ENCODE results near the gene EFNA5. TPM values are rescaled to one million over a fixed set of nuclear protein-coding genes. Genes with fewer than 3 reads are reported as not detected.

Gene EFNA5
- total and polyA plus RNA-seq, 2 experiments from 2014 or later, result 7.5 to 10.1 TPM

- H3K27ac Mint-ChIP-seq, result no peak overlapping the region; the same call in 1 of the 2 replicates
- no peak for ATAC-seq
- peaks cover 77% of the 10 kb centered on the region for H3K4me1 Mint-ChIP-seq
- peaks cover 29% of the 10 kb centered on the region for H3K79me2 ChIP-seq (replicated peaks; ENCODE audit: insufficient read depth)
- TF ChIP-seq STAT1 (IDR thresholded peaks at IDR 0.05; ENCODE audit: unreplicated experiment), result no peak
- no peak for TF ChIP-seq ZNF462 (CRISPR knock-in tag; IDR thresholded peaks at IDR 0.05)
- no peak for TF ChIP-seq CTCF (conservative IDR thresholded peaks at IDR 0.05; ENCODE audit: low read depth in 2 of 2)
- no peak for TF ChIP-seq ETS1 (IDR thresholded peaks at IDR 0.05)
- TF ChIP-seq CREB1 (CRISPR knock-in tag; IDR thresholded peaks at IDR 0.05; ENCODE audit: low read depth), result no peak
- no peak for TF ChIP-seq ZNF114 (CRISPR knock-in tag; IDR thresholded peaks at IDR 0.05)
- no peak for TF ChIP-seq POLR2AphosphoS5 (IDR thresholded peaks at IDR 0.05; ENCODE audit: low read depth)
- no peak for TF ChIP-seq EZH2phosphoT487 (IDR thresholded peaks at IDR 0.05; ENCODE audit: unreplicated experiment)
- TF ChIP-seq JUNB (IDR thresholded peaks at IDR 0.05; ENCODE audit: unreplicated experiment), result no peak
- no peak for TF ChIP-seq EZH2 (IDR thresholded peaks at IDR 0.05; ENCODE audit: low read depth, unreplicated experiment)
- no peak for TF ChIP-seq REST (IDR thresholded peaks at IDR 0.05; ENCODE audit: unreplicated experiment)
- no peak for TF ChIP-seq ZNF331 (CRISPR knock-in tag; IDR thresholded peaks at IDR 0.05; ENCODE audit: low read depth)
- TF ChIP-seq NANOG (IDR thresholded peaks at IDR 0.05; ENCODE audit: borderline replicate concordance), result no peak
- no peak overlapping the region for H3K4me2 ChIP-seq
- no peaks in the 10 kb centered on the region for H3F3A ChIP-seq (replicated peaks; ENCODE audit: low read depth)
- H3K4me1 ChIP-seq (ENCODE audit: insufficient read depth), result peaks cover 59% of the 10 kb centered on the region
- no peaks in the 10 kb centered on the region for H3K27me3 ChIP-seq (ENCODE audit: insufficient read depth)
- DNase-seq (ENCODE audit: low spot score), result no peak
- H3K27me3 Mint-ChIP-seq (ENCODE audit: insufficient read depth, low read depth, poor library complexity), result peaks cover 2% of the 10 kb centered on the region
- H4K20me1 ChIP-seq (replicated peaks; ENCODE audit: insufficient read depth), result no peaks in the 10 kb centered on the region
- H3K36me3 ChIP-seq (ENCODE audit: insufficient read depth), result no peaks in the 10 kb centered on the region
- no peak overlapping the region for H3K4me3 ChIP-seq
- no peaks in the 10 kb centered on the region for H3K9me2 ChIP-seq (ENCODE audit: insufficient read depth)
- no peaks in the 10 kb centered on the region for H3K9me3 Mint-ChIP-seq
- H3K27ac ChIP-seq (ENCODE audit: low read depth), result no peak overlapping the region
- H3K4me3 Mint-ChIP-seq, result no peak overlapping the region
- H2AFZ ChIP-seq, result no peak overlapping the region
- H3K36me3 Mint-ChIP-seq (ENCODE audit: low read depth), result no peaks in the 10 kb centered on the region
Observed at GRCh38 chr5:107607196-107607595, 63.5 kb downstream of the EFNA5 start.
